OCI-LY1 (cell line): ENCODE measurements around the gene SLC12A3.

Experiments
- H2AFZ ChIP-seq: fragments of 200-600 bp; sonication (generic), shearing (Covaris generic); 2 replicates; pipeline ENCODE4 v1.6.0; 2014; ENCODE audit warnings: antibody characterized with exemption, mild to moderate bottlenecking, low read length
- H3F3A ChIP-seq: fragments of 200-600 bp; sonication (generic), shearing (Covaris generic); 2 replicates; pipeline ENCODE4 v1.6.0; 2014; ENCODE audit warnings: mild to moderate bottlenecking, antibody characterized with exemption, low read length, moderate library complexity; ENCODE audit not compliant: insufficient read depth
- H3K27ac ChIP-seq: fragments of 200-600 bp; sonication (generic); 2 replicates; pipeline ENCODE4 v1.5.1; 2014; ENCODE audit warnings: low read length, mixed run types, mild to moderate bottlenecking, low read depth; ENCODE audit not compliant: poor library complexity, severe bottlenecking
- H3K27me3 ChIP-seq: fragments of 200-600 bp; sonication (generic); 2 replicates; pipeline ENCODE4 v1.6.0; 2014; ENCODE audit warnings: antibody characterized with exemption, mild to moderate bottlenecking, low read length, moderate library complexity; ENCODE audit not compliant: insufficient read depth
- H3K36me3 ChIP-seq: fragments of 200-600 bp; sonication (generic); 2 replicates; pipeline ENCODE4 v1.6.1; 2014; ENCODE audit warnings: mild to moderate bottlenecking, antibody characterized with exemption, low read length, moderate library complexity, mixed read lengths; ENCODE audit not compliant: insufficient read depth
- H3K4me1 ChIP-seq: fragments of 200-600 bp; sonication (generic); 2 replicates; pipeline ENCODE4 v1.5.1; 2014; ENCODE audit warnings: mild to moderate bottlenecking, low read length, moderate library complexity; ENCODE audit not compliant: insufficient read depth, severe bottlenecking
- H3K4me2 ChIP-seq: fragments of 200-600 bp; sonication (generic), shearing (Covaris generic); 2 replicates; pipeline ENCODE4 v1.6.1; 2014; ENCODE audit warnings: low read length
- H3K4me3 ChIP-seq: fragments of 200-600 bp; sonication (generic); 2 replicates; pipeline ENCODE4 v1.5.1; 2014; ENCODE audit warnings: low read length, low read depth, mild to moderate bottlenecking, mixed read lengths; ENCODE audit not compliant: poor library complexity, severe bottlenecking
- H3K79me2 ChIP-seq: fragments of 200-600 bp; shearing (Covaris generic); 2 replicates; pipeline ENCODE4 v1.6.1; 2016; ENCODE audit warnings: mixed run types, low read length, mixed read lengths; ENCODE audit not compliant: insufficient read depth
- H3K9ac ChIP-seq: fragments of 200-600 bp; sonication (generic), shearing (Covaris generic); 2 replicates; pipeline ENCODE4 v1.6.1; 2014; ENCODE audit warnings: mild to moderate bottlenecking, low read length, mixed read lengths
- H3K9me2 ChIP-seq: fragments of 200-600 bp; sonication (generic), shearing (Covaris generic); 2 replicates; pipeline ENCODE4 v1.6.1; 2014; ENCODE audit warnings: low read depth, mild to moderate bottlenecking, low read length, mixed read lengths
- H3K9me3 ChIP-seq: fragments of 200-600 bp; shearing (Covaris generic); 2 replicates; pipeline ENCODE4 v1.6.1; 2014; ENCODE audit warnings: low read length, mixed read lengths
- H4K20me1 ChIP-seq: fragments of 200-600 bp; sonication (generic), shearing (Covaris generic); 2 replicates; pipeline ENCODE4 v1.6.0; 2016; ENCODE audit warnings: mild to moderate bottlenecking, low read length; ENCODE audit not compliant: insufficient read depth
- CTCF ChIP-seq: fragments of 200-600 bp; sonication (generic), shearing (Covaris generic); IDR thresholded peaks from 2 replicates; pipeline ENCODE4 v1.5.1; 2017; ENCODE audit warnings: mild to moderate bottlenecking, antibody characterized with exemption, low read length, moderate library complexity, mixed read lengths
- EZH2 ChIP-seq: fragments of 200-600 bp; sonication (generic), shearing (Covaris generic); IDR thresholded peaks from 2 replicates; pipeline ENCODE4 v1.8.0; 2017; ENCODE audit warnings: borderline replicate concordance, mixed run types, mild to moderate bottlenecking, antibody characterized with exemption, low read length, moderate library complexity, mixed read lengths

The SLC12A3 gene

GRCh38 chr16:56879276-56879675 lies 14.3 kb downstream of the SLC12A3 start:
- H4K20me1 ChIP-seq, result no peaks in the 10 kb centered on the region
- no peaks in the 10 kb centered on the region for H3K79me2 ChIP-seq
- H3K36me3 ChIP-seq, result no peaks in the 10 kb centered on the region
- H3F3A ChIP-seq, result no peaks in the 10 kb centered on the region
- H3K9me3 ChIP-seq, result no peaks in the 10 kb centered on the region
- H3K4me1 ChIP-seq, result no peaks in the 10 kb centered on the region
- no peaks in the 10 kb centered on the region for H3K27me3 ChIP-seq
- H3K4me2 ChIP-seq, result no peak overlapping the region
- H2AFZ ChIP-seq, result no peak overlapping the region
- TF ChIP-seq CTCF, result no peak
- H3K9ac ChIP-seq, result no peak overlapping the region
- H3K27ac ChIP-seq, result no peak overlapping the region
- no peaks in the 10 kb centered on the region for H3K9me2 ChIP-seq
- H3K4me3 ChIP-seq, result no peak overlapping the region

- H3F3A ChIP-seq, result no peaks in the 10 kb centered on the region
- no peak overlapping the region for H3K27ac ChIP-seq
- no peak overlapping the region for H3K4me3 ChIP-seq
- no peak overlapping the region for H2AFZ ChIP-seq
- TF ChIP-seq CTCF, result no peak
- no peak for TF ChIP-seq EZH2
- H3K9me3 ChIP-seq, result no peaks in the 10 kb centered on the region
- no peaks in the 10 kb centered on the region for H3K4me1 ChIP-seq
- no peaks in the 10 kb centered on the region for H4K20me1 ChIP-seq
- H3K9me2 ChIP-seq, result no peaks in the 10 kb centered on the region
- H3K4me2 ChIP-seq, result no peak overlapping the region
- H3K36me3 ChIP-seq, result no peaks in the 10 kb centered on the region
- H3K27me3 ChIP-seq, result no peaks in the 10 kb centered on the region
- H3K79me2 ChIP-seq, result no peaks in the 10 kb centered on the region
- no peak overlapping the region for H3K9ac ChIP-seq
Measured at GRCh38 chr16:56880176-56880575, 15.2 kb downstream of the SLC12A3 start.

DNA sequence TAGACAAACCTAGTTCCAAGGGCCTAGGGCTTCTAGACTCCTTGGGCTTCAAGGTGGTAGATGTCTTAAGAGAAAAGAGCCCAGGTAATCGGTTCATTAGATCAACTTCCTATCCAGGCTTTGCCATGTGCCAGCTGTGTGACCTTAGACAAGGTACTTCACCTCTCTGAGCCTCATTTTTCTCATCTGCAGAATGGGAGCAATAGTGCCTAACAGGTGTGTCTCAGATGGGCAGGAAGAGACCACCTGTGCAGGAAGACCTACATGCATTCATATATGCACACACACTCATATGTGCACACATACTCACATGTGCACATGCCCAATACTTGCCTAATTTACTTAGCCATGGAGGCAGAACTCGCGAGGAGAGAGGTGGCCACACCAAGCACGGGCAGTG lies 15.7 kb downstream of the SLC12A3 start:
- Histone ChIP-seq H3K9me2 (no peaks in the 10 kb centered on the region), H3K9ac (no peak overlapping the region), H2AFZ (no peak overlapping the region), H4K20me1 (no peaks in the 10 kb centered on the region), H3K9me3 (no peaks in the 10 kb centered on the region), H3K4me2 (no peak overlapping the region), H3K79me2 (no peaks in the 10 kb centered on the region), H3K36me3 (no peaks in the 10 kb centered on the region), H3F3A (no peaks in the 10 kb centered on the region), H3K27ac (no peak overlapping the region), H3K27me3 (no peaks in the 10 kb centered on the region), H3K4me1 (no peaks in the 10 kb centered on the region), H3K4me3 (no peak overlapping the region)
- TF ChIP-seq EZH2 (no peak), CTCF (no peak)
